GM19395 (cell line): ENCODE measurements around the gene SMG9.

ENCODE experiments used
- ATAC-seq: cut with Tn5 transposase; IDR thresholded peaks from one replicate; pipeline ENCODE4 v1.9.1; 2021; ENCODE audit warnings: mild to moderate bottlenecking, moderate library complexity; ENCODE audit not compliant: unreplicated experiment

SMG9 gene

GRCh38 chr19:43726736-43727592 is 27.8 kb downstream of the SMG9 start:
- ATAC-seq = no peak

- ATAC-seq = no peak
These were observed 29.3 kb downstream of the SMG9 start for GRCh38 chr19:43725468-43725867.

- no peak for ATAC-seq
These were observed 29.9 kb downstream of the SMG9 start for GRCh38 chr19:43724896-43725295.

- ATAC-seq = no peak
These were observed 31.2 kb downstream of the SMG9 start for GRCh38 chr19:43723588-43723987.

GRCh38 chr19:43721469-43722048 is 33.2 kb downstream of the SMG9 start:
- no peak for ATAC-seq

GRCh38 chr19:43720936-43721335 is 33.8 kb downstream of the SMG9 start:
- ATAC-seq = no peak

- no peak for ATAC-seq
These were observed 34.8 kb downstream of the SMG9 start for GRCh38 chr19:43719918-43720317.

- ATAC-seq = no peak
These were observed 35.3 kb downstream of the SMG9 start for GRCh38 chr19:43719378-43719868.

GRCh38 chr19:43718627-43719377 is 36.0 kb downstream of the SMG9 start:
- ATAC-seq = no peak

GRCh38 chr19:43715776-43716175 is 39.0 kb downstream of the SMG9 start, which contains the start of gene IRGC:
IRGC (plus strand) TSS chr19:43716076; CDS start chr19:43718559, 2,483 bp downstream.
- ATAC-seq = no peak

GRCh38 chr19:43713208-43713607 is 41.6 kb downstream of the SMG9 start:
- no peak for ATAC-seq

GRCh38 chr19:43711751-43712355 is 42.9 kb downstream of the SMG9 start:
- ATAC-seq = no peak

GRCh38 chr19:43708716-43709115 is 46.0 kb downstream of the SMG9 start:
- no peak for ATAC-seq

GRCh38 chr19:43707158-43707712 is 47.5 kb downstream of the SMG9 start:
- ATAC-seq = no peak

GRCh38 chr19:43705729-43706128 is 49.0 kb downstream of the SMG9 start:
- ATAC-seq = no peak

GRCh38 chr19:43704002-43704705 is 50.6 kb downstream of the SMG9 start:
- no peak for ATAC-seq

- ATAC-seq = no peak
These were observed 54.3 kb downstream of the SMG9 start for GRCh38 chr19:43700395-43701000.

GRCh38 chr19:43699506-43700394 is 55.0 kb downstream of the SMG9 start:
- ATAC-seq = no peak

- no peak for ATAC-seq
These were observed 57.5 kb downstream of the SMG9 start for GRCh38 chr19:43697295-43697694.
